Right atrium auricular region (tissue), 2 donors: ENCODE results near the gene RGL1. TPM values are rescaled to one million over a fixed set of nuclear protein-coding genes. Genes with fewer than 3 reads are reported as not detected.

ENCODE experiments used
- DNase-seq: peaks from one replicate; pipeline ENCODE4 v3.0.0-alpha.2; 2019; ENCODE audit warnings: low spot score
- H3K27ac ChIP-seq, 2 donors: fragments of 200-600 bp; sonication (generic); 1 replicate in 1 of 2; 2 replicates in 1 of 2; pipeline ENCODE4 v1.5.1; 2016 to 2019
- H3K27me3 ChIP-seq, 2 donors: fragments of 200-600 bp; sonication (generic); one replicate each; pipeline versions ENCODE4 v1.5.1 to v1.6.0; 2017 to 2019
- H3K36me3 ChIP-seq: fragments of 200-600 bp; sonication (generic); one replicate; pipeline ENCODE4 v1.5.1; 2016
- H3K4me1 ChIP-seq, 2 donors: fragments of 200-600 bp; sonication (generic); one replicate each; pipeline versions ENCODE4 v1.5.1 to v1.6.0; 2017 to 2019
- H3K4me3 ChIP-seq, 2 donors: fragments of 200-600 bp; sonication (generic); 1 replicate in 1 of 2; 2 replicates in 1 of 2; pipeline ENCODE4 v1.5.1; 2017 to 2019; ENCODE audit warnings: mild to moderate bottlenecking in 1 of 2, moderate library complexity in 1 of 2
- H3K9me3 ChIP-seq, 2 donors: fragments of 200-600 bp; sonication (generic); one replicate each; pipeline ENCODE4 v1.5.1; 2019
- total RNA-seq, 2 donors: library from RNA; depleted of rRNA; stranded (reverse); fragments of >200 nt; gene quantifications; one replicate each; pipeline ENCODE4 v1.1.0, GENCODE V29; 2016
- TF ChIP-seq, protein P1 (sequence below), 2 donors: fragments of 200-600 bp; sonication (generic); IDR thresholded peaks; one replicate each; pipeline ENCODE4 v1.5.1; 2019; ENCODE audit warnings: antibody characterized with exemption in 2 of 2

Gene RGL1
- total RNA-seq, 2 donors from 2014 or later: 14.9 to 22.7 TPM

DNA sequence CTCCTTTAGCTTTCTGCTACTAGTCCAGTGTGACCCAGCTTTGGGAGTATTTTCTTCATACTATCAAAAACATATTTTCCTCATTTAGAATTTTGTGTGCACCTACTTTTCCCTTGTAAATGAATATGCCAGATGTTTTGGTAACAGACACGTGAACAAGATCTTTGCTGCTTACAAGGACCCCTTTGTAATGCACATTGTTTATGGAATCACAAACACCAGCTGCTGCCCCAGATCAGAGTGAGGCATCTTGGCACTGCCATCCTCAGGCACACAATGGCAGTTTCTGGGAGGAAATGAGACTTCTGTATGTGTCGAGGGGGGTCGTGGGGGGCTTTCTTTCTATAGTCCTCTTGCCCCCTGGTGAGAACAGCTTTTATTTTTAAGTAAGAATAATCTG is 115.7 kb downstream of the RGL1 start:
- H3K27me3 ChIP-seq: no peaks in the 10 kb centered on the region
- peaks cover 78% of the 10 kb centered on the region for H3K36me3 ChIP-seq
- TF ChIP-seq, protein P1, sequence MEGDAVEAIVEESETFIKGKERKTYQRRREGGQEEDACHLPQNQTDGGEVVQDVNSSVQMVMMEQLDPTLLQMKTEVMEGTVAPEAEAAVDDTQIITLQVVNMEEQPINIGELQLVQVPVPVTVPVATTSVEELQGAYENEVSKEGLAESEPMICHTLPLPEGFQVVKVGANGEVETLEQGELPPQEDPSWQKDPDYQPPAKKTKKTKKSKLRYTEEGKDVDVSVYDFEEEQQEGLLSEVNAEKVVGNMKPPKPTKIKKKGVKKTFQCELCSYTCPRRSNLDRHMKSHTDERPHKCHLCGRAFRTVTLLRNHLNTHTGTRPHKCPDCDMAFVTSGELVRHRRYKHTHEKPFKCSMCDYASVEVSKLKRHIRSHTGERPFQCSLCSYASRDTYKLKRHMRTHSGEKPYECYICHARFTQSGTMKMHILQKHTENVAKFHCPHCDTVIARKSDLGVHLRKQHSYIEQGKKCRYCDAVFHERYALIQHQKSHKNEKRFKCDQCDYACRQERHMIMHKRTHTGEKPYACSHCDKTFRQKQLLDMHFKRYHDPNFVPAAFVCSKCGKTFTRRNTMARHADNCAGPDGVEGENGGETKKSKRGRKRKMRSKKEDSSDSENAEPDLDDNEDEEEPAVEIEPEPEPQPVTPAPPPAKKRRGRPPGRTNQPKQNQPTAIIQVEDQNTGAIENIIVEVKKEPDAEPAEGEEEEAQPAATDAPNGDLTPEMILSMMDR (IDR thresholded peaks at IDR 0.05): no peak
- H3K9me3 ChIP-seq: no peaks in the 10 kb centered on the region
- peaks cover 0 to 8% of the 10 kb centered on the region in 2 donors for H3K4me1 ChIP-seq
- no peak for DNase-seq
- no peak overlapping the region for H3K4me3 ChIP-seq
- no peak overlapping the region for H3K27ac ChIP-seq

GRCh38 chr1:183922197-183922596 is 117.3 kb downstream of the RGL1 start:
- H3K9me3 ChIP-seq: no peaks in the 10 kb centered on the region
- no peak overlapping the region for H3K27ac ChIP-seq

GRCh38 chr1:183925947-183926346 is 121.0 kb downstream of the RGL1 start:
- Histone ChIP-seq H3K4me3 (no peak overlapping the region), H3K9me3 (no peaks in the 10 kb centered on the region), H3K4me1 (peaks cover 0 to 11% of the 10 kb centered on the region in 2 donors), H3K27ac (peak overlapping the region in 1 of 2 donors; percentile 43), H3K27me3 (no peaks in the 10 kb centered on the region), H3K36me3 (peaks cover 52% of the 10 kb centered on the region)
- TF ChIP-seq, protein P1 (IDR thresholded peaks at IDR 0.05): no peak
- no peak for DNase-seq

More at GRCh38 chr1:183922197-183922596, 117.3 kb downstream of the RGL1 start:
- Histone ChIP-seq H3K4me1 (peaks cover 0 to 7% of the 10 kb centered on the region in 2 donors), H3K4me3 (no peak overlapping the region), H3K36me3 (peaks cover 83% of the 10 kb centered on the region), H3K27me3 (no peaks in the 10 kb centered on the region)
- DNase-seq: no peak
- TF ChIP-seq, protein P1 (IDR thresholded peaks at IDR 0.05): no peak

DNA sequence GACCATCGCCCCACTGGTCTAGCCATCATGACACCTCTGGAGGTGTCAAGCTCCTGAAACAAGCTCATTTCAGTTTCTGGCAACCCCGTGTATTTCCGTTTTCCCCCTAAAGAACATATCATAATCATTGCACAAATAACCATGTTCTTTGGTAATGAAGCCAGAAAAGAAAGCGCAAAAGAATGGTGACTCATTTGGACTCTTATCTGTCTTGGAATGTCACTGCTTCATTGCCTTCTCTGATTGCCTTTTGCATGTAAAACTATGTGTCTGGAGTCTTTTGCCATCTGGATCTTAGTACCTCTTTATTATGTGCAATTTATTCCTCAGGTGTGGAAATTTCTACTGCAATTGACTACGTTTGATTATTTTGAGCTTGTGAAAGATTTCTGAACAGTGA is 122.1 kb downstream of the RGL1 start:
- Histone ChIP-seq H3K36me3 (peaks cover 45% of the 10 kb centered on the region), H3K4me3 (no peak overlapping the region), H3K9me3 (no peaks in the 10 kb centered on the region), H3K27ac (peak overlapping the region; percentile 43), H3K4me1 (peaks cover 0 to 11% of the 10 kb centered on the region in 2 donors), H3K27me3 (no peaks in the 10 kb centered on the region)
- DNase-seq: no peak
- TF ChIP-seq, protein P1 (IDR thresholded peaks at IDR 0.05): no peak

GRCh38 chr1:183931646-183932271 is 126.8 kb downstream of the RGL1 start:
- H3K27me3 ChIP-seq: no peaks in the 10 kb centered on the region
- no peak overlapping the region for H3K4me3 ChIP-seq
- H3K36me3 ChIP-seq: peaks cover 6% of the 10 kb centered on the region
- H3K4me1 ChIP-seq: peaks cover 0 to 22% of the 10 kb centered on the region in 2 donors
- no peaks in the 10 kb centered on the region for H3K9me3 ChIP-seq
- TF ChIP-seq, protein P1 (IDR thresholded peaks at IDR 0.05): no peak
- no peak for DNase-seq
- H3K27ac ChIP-seq: peak overlapping the region; percentile 31 to 56

GRCh38 chr1:183932412-183932811 is 127.5 kb downstream of the RGL1 start:
- Histone ChIP-seq H3K9me3 (no peaks in the 10 kb centered on the region), H3K27ac (peak overlapping the region; percentile 31 to 56), H3K36me3 (no peaks in the 10 kb centered on the region), H3K4me3 (no peak overlapping the region), H3K27me3 (no peaks in the 10 kb centered on the region), H3K4me1 (peaks cover 0 to 16% of the 10 kb centered on the region in 2 donors)
- TF ChIP-seq, protein P1 (IDR thresholded peaks at IDR 0.05): no peak
- DNase-seq: peak; percentile 87
